HG02981 (cell line): ENCODE results near the gene CT47A7.
"Not testable (repeated sequence)": the region's sequence is repeated elsewhere in the genome, so short reads cannot be mapped to it uniquely, and the experiment has no call there.

Experiments
- ATAC-seq: cut with Tn5 transposase; IDR thresholded peaks from one replicate; pipeline ENCODE4 v1.9.1; 2021; ENCODE audit warnings: mild to moderate bottlenecking, moderate library complexity; ENCODE audit not compliant: unreplicated experiment

CT47A7 gene

GRCh38 chrX:120956500-120956899, at the start of gene CT47A7:
Gene CT47A7, minus strand, starts transcription at chrX:120956600. Its CDS starts 255 bp downstream, at chrX:120956345.
- not testable (repeated sequence) for ATAC-seq

- ATAC-seq: no peak
Observed at GRCh38 chrX:121000589-121000988, 44.2 kb upstream of the CT47A7 start.

- ATAC-seq: no peak
Observed at GRCh38 chrX:120999413-120999812, 43.0 kb upstream of the CT47A7 start.

- ATAC-seq: not testable (repeated sequence)
Observed at GRCh38 chrX:120985660-120986059, 29.3 kb upstream of the CT47A7 start, which contains the start of gene CT47A1. Gene CT47A1, minus strand, starts transcription at chrX:120985760. Its CDS starts 231 bp downstream, at chrX:120985529.
